RCC 7860 (cell line): ENCODE results near the gene ELOVL7.
"Not testable (repeated sequence)": the region's sequence is repeated elsewhere in the genome, so short reads cannot be mapped to it uniquely, and the experiment has no call there.

Experiments
- DNase-seq: peaks from one replicate; pipeline ENCODE4 v3.0.0-alpha.2; 2015; ENCODE audit warnings: low spot score
- FAIRE-seq: peaks from 2 replicates; lab custom pipeline; 2012; peaks lifted over from hg19 to GRCh38; lab: Jason Lieb, UNC

The ELOVL7 gene

GRCh38 chr5:60797482-60798153, 46.5 kb downstream of the ELOVL7 start:
- FAIRE-seq (no peak), DNase-seq (no peak)

- not testable (repeated sequence) for FAIRE-seq, DNase-seq
Measured at GRCh38 chr5:60795424-60795950, 48.6 kb downstream of the ELOVL7 start.

- DNase-seq (no peak), FAIRE-seq (no peak)
Measured at GRCh38 chr5:60794691-60795090, 49.4 kb downstream of the ELOVL7 start.

- no peak for FAIRE-seq
Measured at GRCh38 chr5:60792438-60792837, 51.6 kb downstream of the ELOVL7 start.

GRCh38 chr5:60789551-60789950, 54.5 kb downstream of the ELOVL7 start:
- no peak for FAIRE-seq
- no peak for DNase-seq

More at GRCh38 chr5:60792438-60792837, 51.6 kb downstream of the ELOVL7 start:
- DNase-seq: no peak

GRCh38 chr5:60788863-60789513, 55.1 kb downstream of the ELOVL7 start:
- DNase-seq (no peak), FAIRE-seq (no peak)

- no peak for DNase-seq
- no peak for FAIRE-seq
Measured at GRCh38 chr5:60779466-60779865, 64.6 kb downstream of the ELOVL7 start.

GRCh38 chr5:60776343-60776742, 67.7 kb downstream of the ELOVL7 start:
- FAIRE-seq: no peak

GRCh38 chr5:60765019-60765709, 78.9 kb downstream of the ELOVL7 start:
- DNase-seq (no peak), FAIRE-seq (no peak)

More at GRCh38 chr5:60776343-60776742, 67.7 kb downstream of the ELOVL7 start:
- DNase-seq: no peak

- no peak for DNase-seq
- FAIRE-seq: no peak
Measured at GRCh38 chr5:60763061-60763460, 81.0 kb downstream of the ELOVL7 start.

- FAIRE-seq (no peak), DNase-seq (no peak)
Measured at GRCh38 chr5:60754495-60754894, 89.6 kb downstream of the ELOVL7 start.

- DNase-seq: no peak
- no peak for FAIRE-seq
Measured at GRCh38 chr5:60744682-60745081, 99.4 kb downstream of the ELOVL7 start.

- DNase-seq: no peak
- FAIRE-seq: no peak
Measured at GRCh38 chr5:60743511-60744314, 100.4 kb downstream of the ELOVL7 start.

GRCh38 chr5:60740322-60740721, 103.7 kb downstream of the ELOVL7 start:
- FAIRE-seq (no peak), DNase-seq (no peak)

- DNase-seq: no peak
- FAIRE-seq: no peak
Measured at GRCh38 chr5:60738933-60739332, 105.1 kb downstream of the ELOVL7 start.

- FAIRE-seq: no peak
- no peak for DNase-seq
Measured at GRCh38 chr5:60738461-60738860, 105.6 kb downstream of the ELOVL7 start.

GRCh38 chr5:60730858-60731257, 113.2 kb downstream of the ELOVL7 start:
- not testable (repeated sequence) for DNase-seq, FAIRE-seq

GRCh38 chr5:60727033-60727679, 116.9 kb downstream of the ELOVL7 start:
- DNase-seq: no peak
- FAIRE-seq: no peak

GRCh38 chr5:60724126-60724525, 119.9 kb downstream of the ELOVL7 start:
- no peak for DNase-seq
- FAIRE-seq: no peak

- DNase-seq (no peak), FAIRE-seq (no peak)
Measured at GRCh38 chr5:60722416-60722815, 121.7 kb downstream of the ELOVL7 start.
